GM19328 (cell line): ENCODE data around the gene FYCO1.

Source experiments
- ATAC-seq: cut with Tn5 transposase; IDR thresholded peaks from one replicate; pipeline ENCODE4 v1.9.1; 2021; ENCODE audit warnings: mild to moderate bottlenecking, moderate library complexity; ENCODE audit not compliant: unreplicated experiment

Gene FYCO1

DNA sequence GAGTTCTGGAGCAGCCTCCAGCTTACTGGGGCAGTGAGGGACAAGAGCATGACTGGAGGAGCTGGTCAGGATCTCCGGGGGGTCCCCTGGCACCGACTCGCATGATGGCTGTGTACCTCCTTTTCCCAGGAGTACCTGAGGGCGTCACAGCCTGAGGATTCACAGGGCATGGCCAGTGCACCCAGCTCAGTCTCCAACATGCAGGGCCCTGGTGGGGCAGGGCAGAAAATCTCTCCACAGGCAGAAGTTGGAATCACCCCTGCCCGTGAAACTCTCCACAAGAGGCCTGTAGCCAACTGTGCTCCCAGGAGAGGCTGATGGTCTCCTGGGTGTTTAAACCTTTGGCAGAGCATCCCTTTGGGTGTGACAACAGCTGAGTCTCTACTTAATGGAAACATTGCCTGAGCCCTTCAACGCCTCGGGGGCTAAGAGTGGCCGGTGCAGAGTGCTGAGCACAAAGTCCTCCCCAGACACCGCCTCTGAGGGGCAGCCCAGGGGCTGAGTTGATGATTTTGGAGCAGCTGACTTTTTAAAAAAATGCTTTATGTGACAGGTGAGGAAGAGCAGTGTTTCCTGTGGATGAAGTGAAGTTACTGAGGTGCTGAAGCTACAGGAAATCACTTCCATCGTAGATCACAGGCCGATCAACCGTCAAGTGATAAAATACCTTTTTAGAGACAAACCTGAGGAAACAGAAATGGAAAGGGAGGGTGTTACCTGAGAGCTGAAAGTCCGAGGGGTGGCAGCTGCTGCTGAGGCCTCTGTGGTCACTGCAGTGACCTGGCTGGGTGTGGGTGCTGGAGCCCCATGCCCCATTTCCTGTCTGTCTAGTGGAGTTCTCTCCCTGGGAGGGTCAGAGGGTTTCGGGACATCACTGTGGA lies 74.2 kb downstream of the FYCO1 start:
- ATAC-seq: no peak

DNA sequence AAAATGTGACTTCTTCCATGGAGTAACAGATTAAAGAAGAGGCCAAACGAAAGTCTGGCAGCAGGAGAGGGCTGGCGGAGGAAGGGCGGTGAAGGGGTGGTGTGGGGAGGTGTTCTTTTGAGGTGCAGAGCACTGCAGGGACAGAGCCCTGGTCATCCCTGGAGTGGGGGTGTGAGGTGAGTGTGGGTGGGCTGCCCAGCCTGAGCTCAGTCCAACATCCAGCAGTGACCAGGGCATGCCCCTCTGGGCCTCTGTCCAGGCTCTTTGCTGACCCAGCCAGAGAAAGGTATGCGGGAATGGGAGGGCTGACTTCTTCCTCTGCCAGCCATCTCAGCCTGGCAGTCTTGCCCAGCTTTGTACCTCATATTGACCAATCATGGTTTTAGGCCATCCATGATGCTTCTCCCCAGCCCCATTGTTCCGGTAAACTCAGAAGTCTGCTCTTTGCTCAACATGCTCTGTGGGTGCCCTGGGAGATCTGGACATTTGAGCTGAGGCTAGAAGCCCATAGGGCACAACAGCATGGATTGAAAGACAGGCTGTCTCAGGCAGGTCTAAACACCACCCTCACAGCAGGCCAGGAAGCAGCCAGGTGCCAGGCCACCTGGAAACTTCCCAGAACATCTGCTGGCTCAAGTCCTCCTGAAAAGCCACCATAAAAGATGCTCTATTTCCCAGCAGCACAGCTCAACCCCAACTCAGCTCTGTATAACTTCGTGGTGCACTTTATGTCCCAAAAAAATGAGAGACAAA lies 78.3 kb downstream of the FYCO1 start:
- no peak for ATAC-seq

DNA sequence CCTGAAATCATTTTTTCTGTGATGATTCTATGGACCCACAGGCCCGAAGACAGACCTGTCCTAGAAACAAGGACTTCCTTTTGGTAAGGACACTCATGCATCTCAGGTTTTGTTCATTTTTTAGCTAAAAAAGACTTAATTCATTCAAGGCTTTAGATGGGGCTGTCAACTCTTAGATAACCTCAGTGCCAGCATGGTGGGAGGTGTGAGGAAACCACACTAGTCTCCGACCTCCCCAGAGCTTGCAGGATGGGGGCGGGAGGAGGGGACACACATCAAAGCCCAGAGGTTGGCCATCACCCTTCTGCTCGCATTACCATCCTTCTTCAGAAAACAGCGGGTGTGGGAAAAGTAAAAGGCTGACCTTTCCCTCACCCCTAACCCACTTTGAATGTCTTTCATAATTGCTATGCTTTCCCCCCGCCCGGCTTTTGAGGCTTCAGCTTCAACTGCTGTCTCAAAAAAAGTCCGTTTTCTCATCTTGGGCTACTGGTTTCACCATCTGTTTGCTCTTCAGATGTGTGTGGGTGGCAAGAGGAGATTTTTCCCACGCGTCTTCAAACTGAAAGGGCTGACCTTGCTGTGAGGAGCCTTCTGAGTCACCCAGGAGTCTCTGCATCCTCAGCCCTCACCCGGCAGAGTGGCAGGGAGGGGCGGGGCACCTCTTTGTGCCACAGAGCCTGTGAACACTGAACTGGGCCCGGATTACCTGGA lies 79.9 kb downstream of the FYCO1 start:
- ATAC-seq: peak; percentile 83

DNA sequence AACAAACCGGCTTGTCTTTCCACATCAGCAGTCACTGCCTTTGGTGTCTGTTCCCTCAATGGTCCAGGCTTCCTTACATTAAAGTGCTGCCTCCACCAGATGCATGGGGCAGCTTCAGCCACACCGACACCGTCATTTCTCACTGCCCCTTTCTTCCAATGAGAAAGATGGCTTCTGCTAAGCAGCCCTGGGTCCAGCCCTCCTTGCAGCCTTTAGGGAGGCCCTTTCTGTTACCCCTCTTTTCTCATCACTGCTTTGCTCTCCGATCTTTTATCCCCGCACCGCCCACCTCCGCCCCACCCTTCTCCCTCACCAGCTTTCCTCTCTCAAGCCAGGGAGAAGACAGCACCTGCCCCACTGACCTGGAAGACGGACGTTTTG lies 80.6 kb downstream of the FYCO1 start:
- ATAC-seq: no peak

DNA sequence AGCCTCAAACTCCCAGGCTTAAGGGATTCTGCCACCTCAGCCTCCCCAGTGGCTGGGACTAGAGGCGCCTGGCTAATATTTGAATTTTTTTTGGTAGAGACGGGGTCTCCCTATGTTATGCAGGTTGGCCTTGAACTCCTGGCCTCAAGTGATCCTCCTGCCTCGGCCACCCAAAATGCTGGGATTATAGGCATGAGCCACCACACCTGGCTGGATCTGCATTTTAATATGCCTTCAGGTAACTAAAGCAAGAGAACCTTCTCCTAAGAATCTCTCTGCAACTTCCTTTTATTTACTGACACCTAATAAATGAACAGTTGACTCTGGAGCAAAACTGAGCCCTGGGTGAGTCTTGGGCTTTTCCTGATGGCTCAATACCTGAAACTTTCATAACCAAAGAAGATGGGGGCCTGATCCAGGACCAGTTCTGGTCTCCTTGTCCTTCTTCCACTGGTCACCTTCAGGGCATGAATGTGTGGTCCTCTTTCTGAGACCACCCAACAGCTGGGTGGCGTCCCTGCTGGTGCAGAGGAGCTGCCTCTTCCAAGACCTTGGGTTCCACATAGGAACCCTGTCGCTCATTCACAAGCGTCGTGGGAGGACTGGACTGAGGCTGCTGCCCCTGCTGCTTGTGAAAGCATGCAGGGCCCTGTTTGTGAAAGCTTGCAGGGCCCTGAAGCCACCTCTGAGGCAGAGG lies 81.1 kb downstream of the FYCO1 start:
- ATAC-seq: no peak

DNA sequence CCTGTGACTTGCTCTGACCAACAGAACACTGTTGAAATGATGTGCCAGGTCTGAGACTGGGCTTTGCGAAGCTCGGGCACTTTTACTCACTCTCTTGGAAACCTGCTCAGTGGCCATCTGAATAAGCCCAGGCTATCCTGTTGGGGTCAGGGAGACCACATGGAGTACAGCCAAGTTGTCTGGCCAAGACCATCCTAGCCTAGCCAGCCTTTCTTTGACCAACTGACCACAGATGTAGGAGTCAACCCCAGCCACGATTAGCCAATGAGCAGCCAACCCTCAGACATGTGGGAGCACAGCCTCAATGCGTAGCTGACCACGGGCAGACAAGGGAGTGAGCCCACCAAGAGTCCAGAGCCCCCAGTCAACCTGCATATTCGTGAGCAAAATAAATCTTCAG lies 83.2 kb downstream of the FYCO1 start:
- ATAC-seq: no peak

DNA sequence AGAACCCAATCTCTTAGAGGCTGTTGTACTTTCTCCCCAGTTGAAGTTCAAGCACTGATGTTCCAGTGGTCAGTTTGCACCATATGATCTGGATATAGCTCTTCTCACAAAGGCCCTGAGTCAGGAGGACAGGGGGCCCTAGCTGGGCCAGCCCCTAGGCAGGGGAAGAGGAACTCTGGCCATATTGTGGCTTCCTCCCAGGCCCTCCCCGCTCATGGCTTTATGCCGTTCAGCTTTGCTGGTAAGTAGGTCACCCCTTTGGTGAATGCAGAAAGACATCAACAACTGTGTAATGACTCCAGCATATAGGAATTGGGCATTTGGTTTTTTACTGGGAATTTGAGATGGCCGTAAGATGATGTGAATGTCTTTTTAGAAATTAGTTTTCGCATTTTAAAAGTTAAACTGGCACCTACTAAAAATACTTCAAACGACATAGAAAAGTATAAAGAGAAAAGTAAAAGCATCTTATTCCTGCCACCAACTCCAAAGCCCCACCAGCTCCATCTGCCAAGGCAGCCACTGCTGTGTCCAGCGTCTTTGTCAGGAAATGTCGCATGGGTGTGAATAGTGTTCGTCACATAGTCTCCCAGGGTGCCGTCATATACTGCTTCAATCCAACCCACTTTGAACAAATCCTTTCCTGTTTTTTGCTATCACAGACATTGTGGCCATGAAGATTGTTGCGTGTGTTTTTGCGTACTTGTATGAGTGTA lies 84.0 kb downstream of the FYCO1 start:
- no peak for ATAC-seq

DNA sequence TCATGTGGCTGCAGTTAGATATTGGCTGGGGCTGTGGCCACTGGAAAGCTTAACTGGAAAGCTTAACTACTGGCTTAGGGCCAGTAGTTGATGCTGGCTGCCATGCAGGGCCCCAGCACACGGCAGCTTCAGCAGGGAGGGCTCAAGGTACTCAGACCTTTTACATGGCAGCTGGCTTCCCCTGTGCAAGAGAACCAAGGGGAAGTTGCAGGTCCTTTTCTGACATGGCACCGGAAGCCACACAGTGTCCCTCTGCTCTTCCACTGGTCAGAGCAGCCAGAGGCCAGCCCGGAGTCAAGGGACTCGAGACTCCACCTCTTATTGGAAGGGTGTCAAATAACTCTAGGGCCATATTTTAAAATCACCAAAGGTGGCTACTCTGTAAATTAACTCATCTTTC lies 84.7 kb downstream of the FYCO1 start:
- ATAC-seq: no peak

DNA sequence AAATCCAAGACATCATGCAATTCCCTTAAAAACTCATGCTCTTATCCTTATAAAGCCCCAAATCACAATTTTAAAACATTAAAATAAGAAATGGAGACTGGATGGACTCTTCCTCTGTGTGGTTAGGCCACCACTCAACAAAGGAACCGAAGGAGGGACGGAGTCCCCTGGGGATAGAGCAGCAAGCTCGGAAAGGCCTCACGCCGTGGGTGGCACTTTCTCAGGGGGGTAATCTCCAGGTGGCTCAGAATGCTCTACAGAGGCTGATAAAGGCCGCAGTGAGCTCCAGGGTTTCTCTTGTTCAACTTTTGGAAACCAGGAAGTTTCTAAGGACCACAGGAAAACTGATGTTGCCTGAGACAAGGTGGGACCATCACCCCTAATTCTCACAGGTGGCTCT lies 86.1 kb downstream of the FYCO1 start:
- ATAC-seq: no peak

DNA sequence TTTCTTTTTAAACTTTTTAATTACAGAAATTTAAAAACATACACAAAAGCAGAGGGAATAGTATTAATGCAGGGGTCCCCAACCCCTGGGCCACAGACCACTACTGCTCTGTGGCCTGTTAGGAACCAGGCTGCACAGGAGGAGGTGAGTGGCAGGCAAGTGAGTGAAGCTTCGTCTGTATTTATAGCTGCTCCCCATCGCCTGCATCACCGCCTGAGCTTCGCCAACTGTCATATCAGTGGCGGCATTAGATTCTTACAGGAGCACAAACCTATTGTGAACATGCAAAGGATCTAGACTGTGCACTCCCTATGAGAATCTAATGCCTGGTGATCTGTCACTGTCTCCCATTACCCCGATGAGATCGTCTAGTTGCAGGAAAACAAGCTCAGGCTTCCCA lies 86.9 kb downstream of the FYCO1 start:
- no peak for ATAC-seq

DNA sequence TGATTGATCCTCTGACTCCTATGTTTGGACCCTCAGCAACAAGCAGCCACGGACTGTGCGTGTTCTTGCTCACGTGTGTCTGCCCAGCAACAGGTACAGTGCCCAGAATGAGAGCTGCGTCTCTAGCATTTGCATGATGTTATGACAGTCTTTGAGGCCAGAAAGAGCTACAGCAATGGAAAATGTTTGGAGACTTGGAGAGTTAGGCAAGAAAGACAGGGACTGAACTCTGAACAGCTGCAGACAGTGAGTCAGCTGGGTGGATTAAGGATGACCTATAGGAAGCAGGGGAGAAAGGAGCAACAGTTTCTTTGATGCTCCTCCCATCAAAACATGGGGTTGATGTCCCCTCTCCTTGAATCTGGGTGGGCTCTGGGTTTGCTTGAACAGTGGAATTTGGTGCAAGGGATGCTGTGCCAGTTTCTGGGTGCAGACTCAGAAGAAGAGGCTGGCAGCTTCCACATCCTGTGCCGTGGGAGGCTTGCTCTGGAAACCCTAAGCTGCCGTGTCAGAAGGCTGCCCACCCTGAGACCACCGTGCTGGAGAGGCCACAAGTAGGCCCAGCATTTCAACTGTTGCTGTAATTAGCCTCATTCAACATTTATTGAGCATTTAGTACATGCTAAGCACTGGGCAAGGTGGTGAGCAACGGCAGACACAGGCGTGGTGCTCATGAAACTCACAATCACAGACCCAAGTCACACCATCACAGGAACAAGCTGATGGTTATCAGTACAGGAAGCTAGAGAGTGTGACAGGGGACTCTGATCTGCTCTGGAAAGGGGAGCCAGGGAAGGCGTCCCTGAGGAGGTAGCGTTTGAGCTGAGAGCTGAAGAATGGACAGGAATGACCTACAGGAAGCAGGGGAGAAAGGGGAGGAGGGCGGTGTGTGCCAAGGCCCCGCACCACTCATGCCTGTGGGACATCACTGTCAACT lies 87.6 kb downstream of the FYCO1 start:
- ATAC-seq: no peak

DNA sequence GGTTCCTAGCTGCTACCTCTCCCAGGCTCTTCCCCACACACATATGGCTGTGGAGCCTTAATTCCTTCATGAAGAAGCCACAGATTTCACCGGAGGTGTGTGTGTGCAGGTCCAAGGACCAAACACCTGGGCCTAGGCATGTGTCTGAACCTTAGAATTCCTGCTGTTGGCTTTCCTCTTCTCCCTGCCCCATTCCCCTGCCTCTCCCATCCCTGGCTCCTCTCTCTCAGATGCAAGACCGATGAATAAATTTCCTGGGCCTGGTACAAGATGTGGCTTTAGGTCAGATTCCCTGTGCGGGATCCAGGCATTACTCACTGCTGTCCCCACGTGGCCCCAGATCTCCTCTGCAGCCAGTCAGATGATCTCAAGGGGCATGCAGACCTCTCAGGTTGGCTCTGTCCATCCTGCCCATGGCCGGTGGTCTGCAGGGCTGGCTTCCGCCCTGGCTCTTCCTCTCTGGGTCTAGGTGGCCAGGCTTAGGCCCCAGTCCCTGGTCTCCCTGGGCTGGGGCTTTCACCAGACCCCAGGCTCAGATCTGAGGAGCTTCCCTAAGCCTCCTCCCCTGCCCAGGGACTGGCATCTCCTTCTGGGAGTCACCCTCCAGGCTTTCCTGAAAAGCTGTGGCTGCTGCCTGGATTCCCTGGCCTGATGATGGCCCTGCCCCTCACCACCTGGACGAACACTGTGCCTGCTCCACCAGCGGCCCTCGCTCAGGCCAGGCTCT lies 88.8 kb downstream of the FYCO1 start:
- no peak for ATAC-seq

DNA sequence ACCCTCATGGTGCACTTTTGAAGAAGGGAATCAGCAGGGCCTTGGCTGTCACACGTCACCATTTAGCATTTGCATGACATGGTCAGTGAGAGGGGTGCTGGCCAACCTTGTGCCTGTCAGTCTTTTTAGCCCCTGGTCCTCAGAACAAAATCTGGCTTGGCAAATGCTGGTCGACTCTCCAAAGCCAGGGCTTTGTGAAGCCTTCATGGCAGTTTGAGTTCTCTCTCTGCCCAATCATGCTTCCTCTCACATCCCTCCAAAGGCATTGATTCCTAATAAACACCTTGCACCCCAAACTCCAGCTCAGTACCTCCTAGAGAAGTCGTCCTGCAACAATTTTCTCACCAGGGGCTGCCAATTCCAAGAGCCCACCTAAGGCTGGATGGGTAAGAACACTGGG lies 89.9 kb downstream of the FYCO1 start:
- ATAC-seq: no peak

DNA sequence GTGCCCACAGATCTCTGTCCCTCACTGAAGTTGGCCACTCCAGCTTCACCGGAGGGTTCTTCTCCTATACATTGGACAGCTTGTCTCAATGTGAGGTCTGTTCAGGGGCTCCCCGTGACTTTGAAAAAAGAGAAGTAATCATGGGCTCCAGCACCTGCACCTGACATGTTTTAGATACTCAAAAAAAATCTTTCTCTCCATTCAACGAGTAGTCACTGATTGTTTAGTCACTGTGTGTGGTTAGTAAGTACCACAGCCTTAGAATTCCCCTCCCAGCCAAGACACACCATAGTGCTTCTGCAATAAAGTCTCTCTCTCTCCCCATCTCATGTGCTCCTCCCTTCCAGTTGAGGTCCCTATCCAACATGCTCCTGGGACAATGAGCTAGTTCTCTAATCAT lies 90.7 kb downstream of the FYCO1 start:
- no peak for ATAC-seq

DNA sequence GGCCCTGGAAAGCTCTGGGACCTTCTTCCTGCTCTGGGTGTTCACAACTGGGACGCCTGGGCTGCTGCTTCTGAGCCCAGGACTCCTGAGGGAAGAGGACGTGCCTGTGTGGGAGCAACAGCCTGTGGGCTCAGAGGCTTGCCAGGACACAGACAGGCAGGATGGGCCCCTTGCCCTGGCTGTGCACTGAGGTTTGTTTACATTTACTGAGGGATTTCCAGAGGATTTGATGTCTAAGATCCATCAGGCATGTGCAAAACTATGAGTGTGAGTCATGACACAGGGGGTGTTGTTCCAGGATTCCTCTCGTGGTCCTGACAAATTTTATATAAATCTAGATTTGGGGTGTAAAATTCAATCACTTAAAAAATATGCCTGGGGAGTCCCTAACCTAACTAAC lies 98.7 kb downstream of the FYCO1 start:
- no peak for ATAC-seq

DNA sequence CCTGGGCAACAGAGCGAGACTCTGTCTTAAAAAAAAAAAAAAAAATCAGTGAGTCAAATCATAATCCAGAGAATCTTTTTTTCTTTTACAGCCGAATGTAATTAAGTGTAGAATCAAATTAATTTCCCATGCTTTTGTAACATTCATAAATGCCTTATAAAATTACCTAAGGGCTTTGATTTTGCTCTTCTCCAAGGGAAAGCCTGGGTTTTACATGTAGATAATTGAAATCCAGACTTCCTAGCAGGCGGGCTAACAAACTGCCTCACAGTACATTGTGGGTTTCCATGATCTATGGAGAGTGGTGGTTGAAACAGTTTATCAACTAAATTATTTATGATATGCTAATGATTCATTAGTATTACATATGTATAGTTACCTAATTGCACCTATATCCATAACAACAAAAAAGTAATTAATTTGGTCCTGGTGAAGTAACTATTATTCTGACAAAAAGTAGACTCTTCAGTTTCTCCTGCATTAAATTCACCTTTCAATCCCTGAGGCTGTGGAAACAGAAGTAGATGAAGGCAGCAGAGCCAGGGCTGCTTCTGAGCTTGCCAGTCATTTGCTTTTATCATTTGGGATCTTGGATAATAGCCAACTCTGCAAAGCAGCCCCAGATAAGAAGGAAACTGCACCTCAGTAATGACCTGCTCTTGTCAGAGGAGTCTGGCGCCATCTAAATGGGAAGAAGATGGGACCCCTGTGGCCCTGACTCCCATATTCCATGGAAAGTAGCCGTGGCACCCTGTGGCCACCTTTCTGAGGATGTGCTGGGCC lies 99.7 kb downstream of the FYCO1 start:
- no peak for ATAC-seq

DNA sequence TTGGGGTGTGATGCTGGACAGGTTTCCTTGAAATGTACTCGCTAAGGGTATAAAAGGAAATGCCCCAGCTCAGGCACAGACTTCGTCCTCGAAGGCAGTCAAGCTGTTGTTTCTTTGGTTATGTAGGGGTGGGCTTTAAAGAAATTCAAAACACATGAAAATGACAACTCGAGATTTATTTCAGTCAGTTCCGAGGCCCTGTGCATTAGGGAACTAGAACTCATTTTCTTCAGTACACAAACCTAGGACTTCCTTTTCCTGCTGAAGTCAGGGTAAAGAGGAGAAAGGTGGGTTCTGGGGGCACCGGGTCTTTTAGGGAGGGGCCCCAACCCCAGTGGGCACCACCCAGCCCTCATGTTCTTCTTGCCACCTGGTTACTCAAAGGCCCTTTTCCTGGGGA lies 101.6 kb downstream of the FYCO1 start:
- ATAC-seq: no peak

DNA sequence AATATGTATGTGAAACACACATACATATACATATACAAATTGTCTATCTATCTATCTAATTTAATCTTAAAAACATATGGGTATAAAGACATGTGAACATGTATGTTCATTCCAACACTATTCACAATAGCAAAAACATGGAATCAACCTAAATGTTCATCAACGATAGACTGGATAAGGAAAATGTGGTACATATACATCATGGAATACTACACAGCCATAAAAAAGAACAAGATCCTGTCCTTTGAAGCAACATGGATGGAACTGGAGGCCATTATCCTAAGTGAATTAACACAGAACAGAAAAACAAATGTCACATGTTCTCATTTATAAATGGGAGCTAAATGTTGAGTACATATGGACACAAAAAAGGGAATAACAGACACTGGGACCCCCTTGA lies 103.5 kb downstream of the FYCO1 start:
- ATAC-seq: no peak
